PC-3 (cell line): ENCODE measurements around the gene WDR1. TPM values are rescaled to one million over a fixed set of nuclear protein-coding genes. Genes with fewer than 3 reads are reported as not detected.

ENCODE experiments used
- ATAC-seq: fragments of 200-7000 bp; cut with Tn5 transposase; 2 replicates; pipeline ENCODE4 v1.9.1; 2020; ENCODE audit warnings: mild to moderate bottlenecking, moderate library complexity
- BruUV-seq: library from RNA; stranded (reverse); fragments of 400-500 nt; replicated peaks from 2 replicates; lab custom pipeline; 2021; lab: Mats Ljungman, UMichigan
- CTCF ChIA-PET: fragments of 300-600 bp; sonication (Branson Sonifier 250); formaldehyde crosslinking; loops from one replicate; lab custom pipeline; 2022; ENCODE audit warnings: antibody characterized with exemption; lab: Charles Lee
- POLR2A ChIA-PET: fragments of 300-600 bp; sonication (Branson Sonifier 250); formaldehyde crosslinking; loops from one replicate; lab custom pipeline; 2022; ENCODE audit warnings: antibody characterized with exemption; ENCODE audit not compliant: unreplicated experiment; lab: Charles Lee
- DNase-seq: peaks from one replicate; pipeline ENCODE4 v3.0.0-alpha.2; 2015
- H2AFZ ChIP-seq: fragments of 300-600 bp; sonication (generic); 2 replicates; pipeline ENCODE4 v1.6.0; 2016; ENCODE audit warnings: antibody characterized with exemption, low read length
- H3F3A ChIP-seq: fragments of 300-600 bp; sonication (generic); one replicate; pipeline ENCODE4 v1.6.0; 2017; ENCODE audit warnings: antibody characterized with exemption, low read length, control low read depth, mild to moderate bottlenecking; ENCODE audit not compliant: unreplicated experiment
- H3K27ac ChIP-seq: fragments of 300-600 bp; sonication (generic); 2 replicates; pipeline ENCODE4 v1.5.1; 2016; ENCODE audit warnings: mild to moderate bottlenecking, low read length
- H3K27me3 ChIP-seq: fragments of 300-600 bp; sonication (generic); 2 replicates; pipeline ENCODE4 v1.6.1; 2016; ENCODE audit warnings: low read length, mixed read lengths
- H3K36me3 ChIP-seq: fragments of 300-600 bp; sonication (generic); 2 replicates; pipeline ENCODE4 v1.6.1; 2016; ENCODE audit warnings: low read depth, mixed run types, low read length, mixed read lengths
- H3K4me1 ChIP-seq: fragments of 300-600 bp; sonication (generic); 2 replicates; pipeline ENCODE4 v1.5.1; 2016; ENCODE audit warnings: low read length; ENCODE audit not compliant: insufficient read depth
- H3K4me2 ChIP-seq: fragments of 300-600 bp; sonication (generic); 2 replicates; pipeline ENCODE4 v1.6.0; 2016; ENCODE audit warnings: low read length
- H3K4me3 ChIP-seq: fragments of 300-600 bp; sonication (generic); 2 replicates; pipeline ENCODE4 v1.5.1; 2016; ENCODE audit warnings: mild to moderate bottlenecking, low read length, mixed read lengths
- H3K79me2 ChIP-seq: fragments of 300-600 bp; sonication (generic); 2 replicates; pipeline ENCODE4 v1.6.1; 2017; ENCODE audit warnings: low read length, mixed read lengths
- H3K9ac ChIP-seq: fragments of 300-600 bp; sonication (generic); 2 replicates; pipeline ENCODE4 v1.6.0; 2016; ENCODE audit warnings: mild to moderate bottlenecking, low read length
- H3K9me2 ChIP-seq: fragments of 300-600 bp; sonication (generic); replicated peaks from 2 replicates; pipeline ENCODE4 v1.6.1; 2016; ENCODE audit warnings: mixed run types, low read length, mixed read lengths
- H3K9me3 ChIP-seq: fragments of 300-600 bp; sonication (generic); 2 replicates; pipeline ENCODE4 v1.6.1; 2016; ENCODE audit warnings: low read length, mixed read lengths
- H4K20me1 ChIP-seq: fragments of 300-600 bp; sonication (generic); 2 replicates; pipeline ENCODE4 v1.6.1; 2016; ENCODE audit warnings: low read length, mixed read lengths
- EZH2 ChIP-seq: fragments of 300-600 bp; sonication (generic); IDR thresholded peaks from one replicate; pipeline ENCODE4 v1.6.1; 2017; ENCODE audit warnings: antibody characterized with exemption, mild to moderate bottlenecking, low read length; ENCODE audit not compliant: unreplicated experiment
- EZH2phosphoT487 ChIP-seq: fragments of 300-600 bp; sonication (generic); IDR thresholded peaks from 2 replicates; pipeline ENCODE4 v1.6.1; 2018; ENCODE audit warnings: mild to moderate bottlenecking, antibody characterized with exemption, low read length, borderline replicate concordance
- intact Hi-C: fragments of 100-400 bp; cut with micrococcal nuclease; formaldehyde crosslinking; loops from 2 replicates; pipeline ENCODE4 v1.9.0; 2023
- total RNA-seq: library from RNA; depleted of rRNA; stranded (reverse); fragments of >200 nt; gene quantifications from 2 replicates; pipeline ENCODE4 v1.2.3, GENCODE V29; 2014
- TF ChIP-seq, protein P1 (sequence below): fragments of 300-600 bp; sonication (generic); conservative IDR thresholded peaks from 2 replicates; pipeline ENCODE4 v1.5.1; 2017; ENCODE audit warnings: antibody characterized with exemption, low read depth, mild to moderate bottlenecking, low read length

The WDR1 gene
- total RNA-seq, 1 experiment from 2014 or later, result 150 TPM

DNA sequence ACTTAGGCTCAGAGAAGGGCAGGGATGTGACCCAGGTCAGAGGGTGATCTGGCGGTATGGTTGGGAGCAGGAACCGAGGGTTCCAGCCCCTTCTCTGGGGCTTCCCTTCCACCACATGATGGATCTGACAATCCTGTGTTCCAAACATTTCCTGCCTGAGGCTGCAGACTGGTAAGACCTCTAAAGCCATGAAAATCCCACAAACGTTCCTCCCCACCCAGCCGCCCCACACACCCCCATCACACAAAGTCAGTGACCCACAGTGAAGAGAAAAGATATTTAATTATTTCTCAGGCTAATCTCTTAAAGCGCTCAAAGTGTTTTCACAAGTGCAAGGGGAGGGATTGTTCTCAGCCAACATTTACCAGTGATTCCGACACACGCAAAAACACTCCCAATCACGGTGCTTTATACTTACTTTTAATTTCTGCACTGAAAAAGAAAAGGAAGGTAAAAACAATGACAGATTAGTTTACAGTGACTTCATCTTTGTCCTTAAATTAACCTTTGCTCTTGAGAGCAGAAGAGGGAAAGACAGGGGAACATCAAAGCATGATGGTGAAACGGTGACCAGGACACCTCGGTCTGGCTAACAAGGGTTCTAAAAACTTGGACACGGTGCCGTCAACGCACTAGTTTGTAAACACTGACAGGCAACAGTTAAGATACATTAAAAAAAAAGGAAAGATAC lies 42.4 kb downstream of the WDR1 start:
- Histone ChIP-seq H3K27ac (no peak overlapping the region), H3K79me2 (no peaks in the 10 kb centered on the region), H3F3A (no peaks in the 10 kb centered on the region), H3K27me3 (no peaks in the 10 kb centered on the region), H3K9me2 (no peaks in the 10 kb centered on the region), H3K36me3 (peaks cover 42% of the 10 kb centered on the region), H3K4me2 (no peak overlapping the region), H3K9ac (no peak overlapping the region), H3K4me3 (no peak overlapping the region), H3K4me1 (peaks cover 7% of the 10 kb centered on the region; the same call in 1 of the 2 replicates), H4K20me1 (no peaks in the 10 kb centered on the region), H2AFZ (no peak overlapping the region), H3K9me3 (no peaks in the 10 kb centered on the region)
- POLR2A ChIA-PET, result no interaction called here
- CTCF ChIA-PET, result no interaction called here
- ATAC-seq (no peak), DNase-seq (no peak)
- TF ChIP-seq EZH2 (no peak), EZH2phosphoT487 (no peak)
- TF ChIP-seq, protein P1, sequence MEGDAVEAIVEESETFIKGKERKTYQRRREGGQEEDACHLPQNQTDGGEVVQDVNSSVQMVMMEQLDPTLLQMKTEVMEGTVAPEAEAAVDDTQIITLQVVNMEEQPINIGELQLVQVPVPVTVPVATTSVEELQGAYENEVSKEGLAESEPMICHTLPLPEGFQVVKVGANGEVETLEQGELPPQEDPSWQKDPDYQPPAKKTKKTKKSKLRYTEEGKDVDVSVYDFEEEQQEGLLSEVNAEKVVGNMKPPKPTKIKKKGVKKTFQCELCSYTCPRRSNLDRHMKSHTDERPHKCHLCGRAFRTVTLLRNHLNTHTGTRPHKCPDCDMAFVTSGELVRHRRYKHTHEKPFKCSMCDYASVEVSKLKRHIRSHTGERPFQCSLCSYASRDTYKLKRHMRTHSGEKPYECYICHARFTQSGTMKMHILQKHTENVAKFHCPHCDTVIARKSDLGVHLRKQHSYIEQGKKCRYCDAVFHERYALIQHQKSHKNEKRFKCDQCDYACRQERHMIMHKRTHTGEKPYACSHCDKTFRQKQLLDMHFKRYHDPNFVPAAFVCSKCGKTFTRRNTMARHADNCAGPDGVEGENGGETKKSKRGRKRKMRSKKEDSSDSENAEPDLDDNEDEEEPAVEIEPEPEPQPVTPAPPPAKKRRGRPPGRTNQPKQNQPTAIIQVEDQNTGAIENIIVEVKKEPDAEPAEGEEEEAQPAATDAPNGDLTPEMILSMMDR, result no peak
- no TSS peak for BruUV-seq
- intact Hi-C loops, result no loop called here

DNA sequence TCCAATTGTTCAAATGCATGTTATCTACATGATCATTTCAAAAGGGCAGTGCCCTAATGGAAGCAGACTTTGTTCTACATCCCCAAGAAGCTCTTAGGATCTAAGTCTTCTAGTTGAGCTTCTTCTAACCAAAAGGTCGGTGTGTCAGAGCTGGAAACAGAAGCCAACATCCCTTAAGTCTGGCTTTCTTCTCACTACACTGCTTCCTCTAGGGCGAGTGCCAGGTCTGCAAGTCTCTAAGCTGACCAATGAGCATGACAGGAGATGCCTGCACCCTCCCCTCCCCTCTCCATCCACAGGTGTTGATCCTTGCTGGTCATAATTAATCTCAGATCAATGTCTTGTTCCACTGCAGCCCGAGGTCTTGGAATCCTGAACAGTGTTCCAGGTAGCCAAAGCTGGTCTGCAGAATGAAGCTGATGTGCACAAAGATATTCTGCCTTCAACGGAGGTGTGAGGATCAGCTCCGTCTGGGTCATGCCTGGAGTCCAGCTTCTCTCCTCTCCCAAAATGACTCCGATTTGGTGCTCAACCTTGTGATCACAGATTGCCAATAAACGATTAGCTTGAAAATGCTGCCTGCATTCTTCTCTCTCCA lies 44.1 kb downstream of the WDR1 start:
- CTCF ChIA-PET, result no interaction called here
- intact Hi-C loops, result no loop called here

More for the DNA sequence above, 44.1 kb downstream of the WDR1 start:
- H3K9me2 ChIP-seq, result no peaks in the 10 kb centered on the region
- no peak overlapping the region for H3K4me3 ChIP-seq
- TF ChIP-seq, protein P1, result no peak
- TF ChIP-seq EZH2phosphoT487, result no peak
- no peaks in the 10 kb centered on the region for H4K20me1 ChIP-seq
- DNase-seq (no peak), ATAC-seq (no peak)
- no peak overlapping the region for H3K9ac ChIP-seq
- no TSS peak for BruUV-seq
- H3K4me2 ChIP-seq, result no peak overlapping the region
- H2AFZ ChIP-seq, result no peak overlapping the region
- H3K27ac ChIP-seq, result no peak overlapping the region
- H3K36me3 ChIP-seq, result peaks cover 39% of the 10 kb centered on the region
- POLR2A ChIA-PET, result no interaction called here
- H3K79me2 ChIP-seq, result no peaks in the 10 kb centered on the region
- H3K9me3 ChIP-seq, result no peaks in the 10 kb centered on the region
- no peaks in the 10 kb centered on the region for H3K4me1 ChIP-seq
- H3F3A ChIP-seq, result no peaks in the 10 kb centered on the region
- H3K27me3 ChIP-seq, result no peaks in the 10 kb centered on the region
